ENCODE results near the gene SUN3. TPM values are rescaled to one million over a fixed set of nuclear protein-coding genes. Genes with fewer than 3 reads are reported as not detected.

Gene SUN3
- total RNA-seq, 4 donors from 2014 or later, result not detected

DNA sequence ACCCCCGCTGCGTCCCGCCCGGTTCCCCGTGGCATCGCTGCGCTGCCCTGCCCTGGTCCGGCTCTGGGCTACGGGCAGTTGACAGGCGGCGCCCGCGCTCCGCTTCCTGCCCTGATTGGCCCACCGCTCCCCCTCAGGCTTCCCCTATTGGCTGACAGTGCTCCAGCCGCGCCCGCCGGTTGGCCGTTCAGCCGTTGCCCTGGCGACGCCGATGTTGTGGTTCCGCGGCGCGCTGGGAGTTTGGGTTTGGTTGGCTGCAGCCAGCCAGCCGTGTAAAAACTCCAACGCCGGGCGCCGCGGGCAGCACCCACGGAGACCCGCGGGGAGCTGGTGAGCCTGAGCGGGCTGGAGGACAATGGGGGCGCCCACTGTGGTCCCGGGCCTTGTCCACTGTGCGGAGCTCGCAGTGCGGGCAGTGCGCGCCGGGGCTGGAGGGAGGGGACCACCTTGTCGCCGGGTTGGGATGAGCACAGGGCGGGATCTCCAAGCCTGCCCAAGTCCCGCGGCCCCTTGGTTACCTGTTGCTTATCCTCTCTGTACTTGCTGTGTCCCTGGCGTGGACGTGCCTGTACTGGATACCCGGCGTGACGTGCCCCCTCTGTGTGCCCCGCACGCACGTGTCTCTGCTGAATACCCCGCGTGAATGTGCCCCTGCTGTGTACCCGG, 6.5 kb upstream of the SUN3 start, which contains the start of gene C7orf57:
Gene C7orf57, plus strand, starts transcription at position 243 of the 666 bp plus-strand sequence. CDS start 766 bp downstream, outside the sequence.
- peak within 1 kb of the TSS; percentile 30 to 37 for H3K4me3 ChIP-seq
- H3K27ac ChIP-seq, result no peak within 1 kb of the TSS
- TF ChIP-seq, protein P1, sequence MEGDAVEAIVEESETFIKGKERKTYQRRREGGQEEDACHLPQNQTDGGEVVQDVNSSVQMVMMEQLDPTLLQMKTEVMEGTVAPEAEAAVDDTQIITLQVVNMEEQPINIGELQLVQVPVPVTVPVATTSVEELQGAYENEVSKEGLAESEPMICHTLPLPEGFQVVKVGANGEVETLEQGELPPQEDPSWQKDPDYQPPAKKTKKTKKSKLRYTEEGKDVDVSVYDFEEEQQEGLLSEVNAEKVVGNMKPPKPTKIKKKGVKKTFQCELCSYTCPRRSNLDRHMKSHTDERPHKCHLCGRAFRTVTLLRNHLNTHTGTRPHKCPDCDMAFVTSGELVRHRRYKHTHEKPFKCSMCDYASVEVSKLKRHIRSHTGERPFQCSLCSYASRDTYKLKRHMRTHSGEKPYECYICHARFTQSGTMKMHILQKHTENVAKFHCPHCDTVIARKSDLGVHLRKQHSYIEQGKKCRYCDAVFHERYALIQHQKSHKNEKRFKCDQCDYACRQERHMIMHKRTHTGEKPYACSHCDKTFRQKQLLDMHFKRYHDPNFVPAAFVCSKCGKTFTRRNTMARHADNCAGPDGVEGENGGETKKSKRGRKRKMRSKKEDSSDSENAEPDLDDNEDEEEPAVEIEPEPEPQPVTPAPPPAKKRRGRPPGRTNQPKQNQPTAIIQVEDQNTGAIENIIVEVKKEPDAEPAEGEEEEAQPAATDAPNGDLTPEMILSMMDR (IDR thresholded peaks at IDR 0.05), result peak; percentile 15 to 46 (median 34)
- TF ChIP-seq POLR2A (IDR thresholded peaks at IDR 0.05), result no peak
- peak; percentile 73 to 83 for DNase-seq
- intact Hi-C loops (cut with DNase I; ENCODE audit: low total_unique reads), result loop anchor here (10.0 kb wide), 1 partner anchor 79 kb away; no protein-coding TSS in a partner anchor
- no peaks in the 10 kb centered on the region for H3K36me3 ChIP-seq
- no peaks in the 10 kb centered on the region for H3K4me1 ChIP-seq
- no peaks in the 10 kb centered on the region for H3K27me3 ChIP-seq
- H3K9me3 ChIP-seq, result no peaks in the 10 kb centered on the region

DNA sequence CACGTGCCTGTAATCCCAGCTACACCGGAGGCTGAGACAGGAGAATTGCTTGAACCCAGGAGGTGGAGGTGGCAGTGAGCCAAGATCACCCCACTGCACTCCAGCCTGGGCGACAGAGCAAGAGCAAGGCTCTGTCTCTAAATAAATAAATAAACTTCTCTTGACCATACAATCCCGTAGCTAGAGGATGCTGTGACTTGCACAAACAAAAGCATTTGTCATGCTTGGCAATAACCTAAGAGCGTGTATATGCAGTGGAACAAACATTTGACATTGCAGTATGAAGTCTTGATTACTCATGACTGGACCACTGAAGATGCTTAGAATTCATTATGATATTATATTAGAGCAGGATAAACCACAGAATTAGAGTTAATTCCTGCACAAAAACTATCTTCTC, 5.0 kb upstream of the SUN3 start:
- no peak overlapping the region for H3K27ac ChIP-seq
- no peak overlapping the region for H3K4me3 ChIP-seq
- DNase-seq, result no peak
- no peaks in the 10 kb centered on the region for H3K27me3 ChIP-seq
- H3K36me3 ChIP-seq, result no peaks in the 10 kb centered on the region
- intact Hi-C loops (cut with DNase I; ENCODE audit: low total_unique reads), result loop anchor here (10.0 kb wide), 1 partner anchor 81 kb away; no protein-coding TSS in a partner anchor
- TF ChIP-seq, protein P1 (IDR thresholded peaks at IDR 0.05), result no peak
- TF ChIP-seq POLR2A (IDR thresholded peaks at IDR 0.05), result no peak
- H3K4me1 ChIP-seq, result no peaks in the 10 kb centered on the region
- H3K9me3 ChIP-seq, result no peaks in the 10 kb centered on the region

DNA sequence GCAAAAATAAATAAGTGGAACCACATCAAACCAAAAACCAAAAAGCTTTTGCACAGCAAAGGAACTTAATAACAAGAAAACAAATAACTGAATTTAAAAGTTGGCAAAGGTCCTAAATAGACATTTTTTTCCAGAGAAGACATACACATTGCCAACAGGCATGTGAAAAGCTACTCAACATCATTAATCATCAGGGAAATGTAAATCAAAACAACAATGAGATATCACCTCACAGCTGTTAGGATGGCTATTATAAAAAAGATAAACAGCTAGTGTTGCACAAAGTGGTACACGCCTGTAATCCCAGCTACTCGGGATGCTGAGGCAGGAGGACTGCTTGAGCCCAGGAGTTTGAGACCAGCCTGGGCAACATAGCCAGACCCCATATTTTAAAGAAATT, 2.2 kb upstream of the SUN3 start:
- Histone ChIP-seq H3K36me3 (no peaks in the 10 kb centered on the region), H3K4me1 (no peaks in the 10 kb centered on the region), H3K9me3 (no peaks in the 10 kb centered on the region), H3K4me3 (no peak overlapping the region), H3K27ac (no peak overlapping the region), H3K27me3 (no peaks in the 10 kb centered on the region)
- no peak for TF ChIP-seq POLR2A (IDR thresholded peaks at IDR 0.05)
- TF ChIP-seq, protein P1 (IDR thresholded peaks at IDR 0.05), result no peak
- intact Hi-C loops (cut with DNase I; ENCODE audit: low total_unique reads), result loop anchor here (10.0 kb wide), 1 partner anchor 84 kb away; no protein-coding TSS in a partner anchor
- no peak for DNase-seq

DNA sequence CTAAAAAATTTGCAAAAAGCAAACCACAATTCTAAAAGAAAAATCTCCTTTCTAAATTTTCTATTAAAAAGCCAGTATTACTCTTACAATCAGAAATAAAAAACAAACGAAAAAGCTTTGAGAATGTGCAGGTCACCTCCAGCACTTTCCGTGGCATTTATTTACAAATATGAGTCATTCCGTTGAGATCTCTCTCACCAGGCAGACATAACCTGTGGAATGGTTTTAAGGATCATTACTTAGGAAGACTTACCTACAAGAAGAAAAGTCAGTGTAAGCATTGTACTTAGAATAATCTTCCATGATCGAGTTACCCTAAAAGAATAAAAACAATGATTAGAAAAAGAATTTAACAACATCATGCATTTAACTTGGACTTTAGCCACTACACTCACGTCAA, 3.3 kb downstream of the SUN3 start:
- no peaks in the 10 kb centered on the region for H3K27me3 ChIP-seq
- H3K4me1 ChIP-seq, result no peaks in the 10 kb centered on the region
- H3K27ac ChIP-seq, result no peak overlapping the region
- no peak overlapping the region for H3K4me3 ChIP-seq
- H3K9me3 ChIP-seq, result no peaks in the 10 kb centered on the region
- DNase-seq, result no peak
- intact Hi-C loops (cut with DNase I; ENCODE audit: low total_unique reads), result no loop called here
- no peaks in the 10 kb centered on the region for H3K36me3 ChIP-seq
- TF ChIP-seq, protein P1 (IDR thresholded peaks at IDR 0.05), result no peak
- no peak for TF ChIP-seq POLR2A (IDR thresholded peaks at IDR 0.05)

DNA sequence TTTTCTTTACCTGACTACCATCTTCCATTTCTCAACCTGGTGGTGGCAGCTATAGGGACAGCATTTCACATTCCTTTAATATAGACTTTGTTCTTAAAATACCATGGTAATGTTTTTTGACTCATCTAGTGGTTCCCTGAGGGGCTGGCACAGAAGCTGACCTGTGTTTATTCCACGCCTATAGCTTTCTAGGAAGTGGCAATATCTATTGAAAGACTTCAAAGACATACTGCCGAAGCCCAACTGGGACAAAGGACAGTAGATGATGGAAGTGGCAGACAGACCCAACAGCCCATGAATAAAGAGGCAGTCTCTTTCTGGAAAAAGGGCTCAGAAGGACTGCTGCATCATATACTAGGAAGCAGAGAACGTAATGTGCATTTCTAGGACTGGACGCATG, 11.2 kb downstream of the SUN3 start:
- H3K27me3 ChIP-seq, result no peaks in the 10 kb centered on the region
- no peaks in the 10 kb centered on the region for H3K4me1 ChIP-seq
- H3K27ac ChIP-seq, result no peak overlapping the region
- no peak for TF ChIP-seq POLR2A (IDR thresholded peaks at IDR 0.05)
- TF ChIP-seq, protein P1 (IDR thresholded peaks at IDR 0.05), result no peak
- no peak overlapping the region for H3K4me3 ChIP-seq
- no peaks in the 10 kb centered on the region for H3K36me3 ChIP-seq
- no peaks in the 10 kb centered on the region for H3K9me3 ChIP-seq
- no peak for DNase-seq
- intact Hi-C loops (cut with DNase I; ENCODE audit: low total_unique reads), result no loop called here

Measured in uterus (tissue), 4 donors.